Astrocyte of the hippocampus (primary cell): Measurements from ENCODE around the gene PLCB1.

ENCODE experiments used
- DNase-seq: peaks from one replicate; pipeline ENCODE4 v3.0.0; 2011; ENCODE audit warnings: low read depth, low spot score

Gene PLCB1

GRCh38 chr20:8652396-8652795 lies 520.3 kb downstream of the PLCB1 start:
- DNase-seq = no peak

DNA sequence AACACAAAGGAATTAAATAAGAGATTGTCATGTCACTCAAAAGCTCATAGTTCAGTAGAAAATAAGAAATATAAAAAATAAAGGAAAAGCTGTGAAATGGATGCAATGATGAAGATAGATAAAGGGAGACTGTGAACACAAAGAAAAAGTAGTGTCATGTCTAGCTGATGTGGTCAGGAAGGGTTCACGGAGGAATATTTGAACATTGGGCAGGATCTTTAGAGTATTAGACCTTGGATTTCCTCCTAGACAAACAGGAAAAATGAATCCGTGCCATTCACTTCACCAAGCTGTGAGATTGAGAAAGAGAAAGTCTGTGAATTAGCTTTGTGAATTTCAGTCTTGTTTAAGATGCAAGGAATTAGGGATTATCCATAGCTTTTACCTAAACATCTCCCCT lies 522.4 kb downstream of the PLCB1 start:
- DNase-seq = no peak

- DNase-seq = no peak
These were observed 524.3 kb downstream of the PLCB1 start for GRCh38 chr20:8656335-8656734.

DNA sequence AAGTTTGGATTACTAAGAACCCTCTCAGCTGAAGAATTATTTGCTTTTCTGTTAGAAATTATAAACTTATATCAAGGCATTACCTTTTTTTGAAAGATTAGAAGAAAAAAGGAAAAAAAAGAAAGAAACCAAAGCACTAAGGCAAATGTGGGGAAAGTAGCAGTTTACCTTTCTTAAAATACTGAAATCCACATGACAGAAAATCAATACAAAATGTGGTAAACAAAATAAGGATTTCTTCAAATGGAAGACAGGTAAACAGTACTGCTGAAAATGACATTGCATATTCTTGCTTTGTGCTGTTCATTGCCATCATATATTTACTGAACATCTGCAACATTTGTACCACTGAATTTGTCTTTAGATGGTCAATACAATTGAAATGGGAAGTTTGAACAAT lies 525.6 kb downstream of the PLCB1 start:
- no peak for DNase-seq

DNA sequence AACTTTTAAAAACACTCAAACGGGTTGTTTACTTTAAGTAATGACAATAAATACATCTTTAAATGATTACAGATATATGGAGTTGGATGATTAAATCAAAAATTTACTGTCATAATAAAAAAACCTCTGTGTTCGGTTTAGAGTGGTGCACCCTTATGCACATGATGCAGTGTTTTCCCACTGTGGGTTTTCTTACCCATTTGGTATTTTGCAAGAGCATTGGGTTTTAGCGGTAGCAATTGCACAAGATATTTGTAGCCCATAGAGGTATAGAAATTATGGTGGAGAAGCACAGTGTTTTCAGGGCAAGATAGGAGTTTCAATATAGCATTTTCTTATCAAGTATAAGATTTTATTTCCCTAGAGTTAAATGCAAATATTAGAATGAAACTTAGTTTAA lies 526.0 kb downstream of the PLCB1 start:
- no peak for DNase-seq

- no peak for DNase-seq
These were observed 529.3 kb downstream of the PLCB1 start for GRCh38 chr20:8661229-8661952.

DNA sequence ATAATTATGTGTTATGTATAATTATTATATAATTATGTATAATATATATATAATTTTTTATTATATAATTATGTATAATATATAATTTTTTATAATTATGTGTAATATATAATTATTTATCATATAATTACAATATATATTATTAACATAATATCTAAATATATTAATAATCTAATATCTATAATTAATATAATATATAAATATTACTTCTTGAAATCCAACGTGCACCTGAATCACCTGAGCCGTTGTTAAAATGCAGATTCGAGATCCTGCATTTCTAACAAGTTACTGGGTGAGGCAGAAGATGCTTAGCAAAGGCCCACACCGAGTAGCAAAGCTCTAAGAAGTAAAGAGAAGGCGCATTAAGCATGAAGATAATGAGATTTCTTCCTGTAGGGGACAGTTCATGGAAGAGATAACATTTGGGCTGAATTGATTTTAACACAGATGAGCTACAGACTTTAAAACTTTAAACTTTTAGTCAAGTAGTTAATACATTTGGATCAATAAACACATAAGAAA lies 530.4 kb downstream of the PLCB1 start:
- no peak for DNase-seq

GRCh38 chr20:8663424-8663823 lies 531.4 kb downstream of the PLCB1 start:
- no peak for DNase-seq

- DNase-seq = no peak
These were observed 532.7 kb downstream of the PLCB1 start for GRCh38 chr20:8664778-8665177.

- no peak for DNase-seq
These were observed 535.2 kb downstream of the PLCB1 start for GRCh38 chr20:8667306-8667705.

DNA sequence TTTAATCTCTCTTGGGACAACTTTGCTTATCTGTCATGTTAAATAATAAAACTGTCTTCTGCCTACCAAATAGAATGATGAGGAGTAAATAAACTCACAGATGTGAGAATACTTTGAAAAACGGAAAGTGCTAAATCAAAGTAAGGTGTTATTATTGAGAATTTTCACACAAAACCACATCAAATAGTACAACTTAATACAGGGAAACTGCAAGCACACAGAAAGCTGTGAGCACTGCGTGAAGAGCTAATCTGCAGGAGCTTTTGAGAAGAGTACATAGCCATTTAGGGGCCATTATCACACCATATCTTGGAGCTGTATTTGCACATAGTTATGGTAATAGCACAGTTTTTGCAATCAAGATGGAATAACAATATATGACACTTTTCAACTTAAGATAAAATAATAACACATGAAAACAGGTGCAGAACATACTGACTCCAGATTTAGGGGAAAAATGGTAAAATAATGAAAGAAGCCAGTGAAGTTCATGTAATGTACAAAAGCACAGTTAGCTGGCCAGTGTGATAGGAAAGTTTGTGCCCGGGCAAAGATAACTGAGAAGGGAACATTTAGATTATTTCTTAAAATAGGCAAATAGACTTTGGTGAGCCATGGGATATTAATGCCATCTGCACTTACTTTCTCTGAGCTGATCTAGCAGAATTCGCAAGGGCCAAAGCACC lies 538.3 kb downstream of the PLCB1 start:
- DNase-seq = no peak

- peak; percentile 24 for DNase-seq
These were observed 538.8 kb downstream of the PLCB1 start for GRCh38 chr20:8670893-8671215.

DNA sequence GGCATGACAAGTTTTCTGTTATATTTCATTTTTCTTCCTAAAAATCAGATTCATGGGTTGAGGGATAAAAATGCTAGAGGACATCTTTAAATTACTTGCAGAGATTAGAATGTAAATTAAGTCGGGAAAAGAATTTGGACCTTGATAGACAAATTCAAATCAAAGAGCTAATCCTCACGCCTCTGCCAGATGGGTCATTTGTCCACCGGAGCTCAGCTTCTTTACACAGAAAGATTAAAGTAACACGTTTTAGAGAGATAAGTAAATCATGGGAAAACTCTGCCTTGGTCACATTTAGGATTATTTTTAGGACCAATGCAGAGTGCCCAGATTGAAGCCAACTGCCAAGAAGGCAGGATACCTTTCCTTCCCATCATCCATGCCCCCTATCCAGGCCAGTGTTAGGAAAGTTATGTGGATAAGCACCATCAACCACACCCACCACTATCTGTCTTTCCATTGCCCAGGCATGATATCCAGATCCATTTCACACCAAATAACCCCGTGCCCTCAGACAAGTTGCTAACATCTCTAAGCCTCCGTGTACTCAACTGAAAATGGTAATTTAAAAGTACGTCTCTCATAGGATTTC lies 539.4 kb downstream of the PLCB1 start:
- DNase-seq = no peak

DNA sequence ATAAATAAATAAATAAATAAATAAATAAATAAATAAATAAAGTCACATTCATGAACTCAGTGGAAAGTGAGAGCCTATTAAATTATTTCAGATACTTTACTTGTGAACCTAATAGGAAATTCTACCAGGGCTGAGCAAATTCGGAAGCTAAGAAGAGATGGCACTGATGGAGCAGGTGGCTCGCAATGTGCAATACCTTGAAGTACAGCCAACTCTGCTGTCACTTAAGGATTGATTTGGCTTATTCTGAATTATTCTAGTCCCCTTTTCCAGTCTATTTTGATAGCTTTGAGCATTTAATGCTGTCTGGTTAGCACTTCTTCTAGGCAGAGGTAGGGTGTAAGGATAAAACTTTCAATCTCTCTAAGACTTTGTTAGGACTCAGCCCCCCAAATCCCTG lies 541.0 kb downstream of the PLCB1 start:
- DNase-seq = no peak

DNA sequence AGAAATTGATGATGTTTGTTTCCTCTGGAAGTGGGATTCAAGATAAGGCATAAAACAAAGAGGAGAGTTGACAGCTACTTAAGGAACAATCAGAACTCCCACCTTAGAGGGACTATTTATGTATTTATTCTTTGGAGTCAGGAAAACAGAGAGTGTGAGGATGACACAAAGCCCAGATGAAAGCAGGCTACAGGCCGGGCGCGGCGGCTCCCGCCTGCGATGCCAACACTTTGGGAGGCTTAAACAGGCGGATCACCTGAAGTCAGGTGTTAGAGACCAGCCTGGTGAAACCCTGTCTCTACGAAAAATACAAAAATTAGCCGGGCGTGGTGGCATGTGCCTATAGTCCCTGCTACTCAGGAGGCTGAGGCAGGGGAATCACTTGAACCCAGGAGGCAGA lies 543.8 kb downstream of the PLCB1 start:
- no peak for DNase-seq

DNA sequence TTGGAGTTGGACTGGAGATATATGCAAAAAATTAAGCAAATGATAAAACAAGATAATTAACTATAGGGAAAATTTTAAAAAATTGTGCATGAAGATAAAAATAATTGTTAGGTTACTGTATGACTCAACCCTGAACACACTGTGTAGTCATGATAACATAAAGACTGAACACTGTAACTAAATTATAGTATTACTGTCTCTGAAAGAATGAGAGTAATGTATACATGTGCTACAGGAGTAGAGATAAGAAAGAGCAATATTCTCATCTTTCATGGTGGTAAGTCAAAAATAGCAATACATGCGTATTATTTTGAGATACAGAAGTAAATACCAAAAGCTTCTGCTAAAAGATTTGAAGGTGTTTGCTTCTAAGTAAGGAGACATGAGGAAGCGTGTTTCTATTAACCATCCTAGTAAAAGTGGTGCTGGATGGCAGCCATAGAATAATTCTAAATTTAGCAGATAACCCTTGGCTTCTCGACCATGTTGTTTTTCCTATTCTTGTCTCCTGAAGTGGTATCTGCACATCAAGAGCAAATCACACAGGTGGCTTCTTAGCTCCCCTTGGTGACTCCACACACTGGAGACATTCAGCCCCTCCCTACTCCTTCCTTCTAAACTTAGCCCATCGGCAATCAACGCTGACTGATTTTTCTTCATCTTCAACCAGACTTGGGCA lies 546.2 kb downstream of the PLCB1 start:
- no peak for DNase-seq

- no peak for DNase-seq
These were observed 557.3 kb downstream of the PLCB1 start for GRCh38 chr20:8689337-8689736.

DNA sequence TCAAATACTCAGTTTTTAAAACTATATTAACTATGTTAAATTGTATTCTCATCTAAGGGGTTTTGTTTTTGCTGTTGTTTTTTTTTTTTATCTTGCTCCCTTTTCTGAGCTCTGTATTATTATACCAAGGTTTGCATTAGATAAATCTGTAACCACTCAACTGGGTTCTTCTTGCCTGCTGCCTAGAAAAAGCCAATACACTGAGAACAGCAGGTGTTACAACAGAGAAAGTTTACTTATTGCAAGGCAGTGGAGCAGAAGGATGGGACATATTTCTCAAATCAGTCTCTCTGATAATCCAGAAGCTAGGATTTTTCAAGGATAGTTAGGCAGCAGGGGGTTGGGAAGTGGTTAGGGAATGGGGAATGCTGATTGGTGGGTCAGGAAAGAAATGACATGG lies 558.0 kb downstream of the PLCB1 start:
- DNase-seq = no peak

DNA sequence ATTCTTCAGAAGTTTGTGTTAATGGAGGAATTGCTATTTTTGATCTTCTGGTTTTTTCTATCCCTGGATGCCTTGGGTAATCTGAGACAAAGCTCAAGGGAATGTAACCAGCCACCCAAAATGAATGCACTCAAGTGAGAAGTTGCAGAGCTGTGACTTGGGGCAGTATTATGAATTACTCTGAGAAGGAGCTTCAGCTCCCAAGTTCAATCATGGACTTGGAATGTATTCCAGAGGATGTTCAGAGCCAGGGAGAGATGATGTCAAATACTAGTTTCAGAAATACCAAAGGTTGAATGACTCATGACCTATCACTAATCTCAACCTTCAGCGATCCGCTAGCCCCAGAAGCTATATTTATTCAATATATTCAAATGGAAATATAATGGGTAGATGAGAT lies 561.6 kb downstream of the PLCB1 start:
- DNase-seq = peak; percentile 60

DNA sequence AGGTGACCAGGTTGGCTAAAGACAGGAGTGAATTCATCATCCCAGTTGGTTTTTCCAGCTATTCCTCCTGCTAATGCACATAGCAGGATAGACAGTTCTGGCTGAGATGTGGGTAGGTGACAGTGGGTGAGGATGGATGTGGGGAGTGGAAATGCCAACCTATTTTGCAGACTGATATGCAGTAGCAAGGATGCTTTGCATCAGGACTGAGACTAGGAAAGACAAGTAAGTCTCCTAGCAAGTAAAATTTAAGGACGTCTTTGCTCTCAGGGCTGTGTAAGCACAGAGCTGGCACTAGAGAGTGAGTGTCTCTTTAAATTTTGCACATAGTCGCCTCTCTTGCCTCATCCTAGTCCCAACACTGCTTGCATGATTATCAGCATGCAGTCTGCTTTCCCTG lies 568.7 kb downstream of the PLCB1 start:
- DNase-seq = no peak

GRCh38 chr20:8706961-8707700 lies 575.1 kb downstream of the PLCB1 start:
- DNase-seq = no peak

DNA sequence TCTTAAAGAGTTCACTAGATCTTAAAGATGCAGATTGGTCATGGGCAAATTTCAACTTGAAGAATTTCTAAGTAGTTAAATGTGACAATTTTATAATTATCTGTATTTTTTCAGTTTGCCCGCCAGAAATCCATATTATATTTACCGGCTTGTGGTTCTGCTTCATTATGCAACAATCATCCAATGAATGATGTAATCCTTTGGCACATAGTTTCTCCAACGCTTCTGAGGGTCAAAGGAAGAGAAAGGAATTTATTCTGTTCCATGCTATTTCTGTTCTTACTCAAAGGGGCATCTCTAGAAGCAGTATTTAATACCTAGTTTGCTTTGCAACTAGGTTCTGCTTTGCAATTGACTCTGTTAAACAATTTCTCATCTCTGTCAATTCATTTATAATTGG lies 577.6 kb downstream of the PLCB1 start:
- DNase-seq = peak; percentile 11
